Measurements from ENCODE around the gene C2. TPM values are rescaled to one million over a fixed set of nuclear protein-coding genes. Genes with fewer than 3 reads are reported as not detected.

The C2 gene
- total RNA-seq, 1 experiment from 2014 or later, result 0.66 TPM

GRCh38 chr6:31901415-31901952 is 26.0 kb upstream of the C2 start:
- Histone ChIP-seq H3K4me1 (ENCODE audit: insufficient read depth, low read length) (no peaks in the 10 kb centered on the region; the same call in 1 of the 2 replicates), H4K20me1 (ENCODE audit: control insufficient read depth, insufficient read depth, insufficient read length) (no peaks in the 10 kb centered on the region), H2AFZ (ENCODE audit: low read length) (no peak overlapping the region), H4K8ac (replicated peaks; ENCODE audit: insufficient read length, low read depth, low read length) (no peak overlapping the region), H3K4me2 (ENCODE audit: insufficient read depth, insufficient read length, low read length) (peak overlapping the region; percentile 6), H3K79me2 (ENCODE audit: insufficient read depth, low read length) (no peaks in the 10 kb centered on the region; the same call in 1 of the 2 replicates), H2BK120ac (ENCODE audit: low read depth, low read length, poor library complexity, severe bottlenecking) (no peak overlapping the region), H3K27me3 (ENCODE audit: insufficient read depth, low read length) (no peaks in the 10 kb centered on the region), H3K14ac (ENCODE audit: insufficient read depth, low read length) (peak overlapping the region; percentile 49; the same call in 1 of the 2 replicates), H2BK20ac (ENCODE audit: low read depth, low read length, poor library complexity, severe bottlenecking) (no peak overlapping the region), H3T11ph (ENCODE audit: low read length) (no peak overlapping the region), H2BK12ac (ENCODE audit: insufficient read length, low read depth, low read length) (no peak overlapping the region), H2AK5ac (ENCODE audit: insufficient read length, low read length) (no peak overlapping the region), H4K5ac (ENCODE audit: insufficient read length, low read depth, low read length) (no peak overlapping the region), H3K9ac (ENCODE audit: extremely low read depth, insufficient read length, low read length) (no peak overlapping the region), H3K4ac (ENCODE audit: low read depth, low read length) (no peak overlapping the region), H3K18ac (ENCODE audit: insufficient read length, low read depth, low read length) (peak overlapping the region; percentile 41), H3K79me1 (ENCODE audit: insufficient read depth, low read depth, low read length, poor library complexity, severe bottlenecking) (no peaks in the 10 kb centered on the region), H3K23me2 (ENCODE audit: insufficient read length, low read depth, low read length, poor library complexity, severe bottlenecking) (peaks cover 10% of the 10 kb centered on the region), H3K27ac (ENCODE audit: insufficient read length, low read depth, low read length) (no peak overlapping the region), H4K91ac (ENCODE audit: insufficient read length, low read depth, low read length) (no peak overlapping the region), H2BK15ac (ENCODE audit: low read depth, low read length) (no peak overlapping the region), H2BK5ac (ENCODE audit: insufficient read length, low read length) (no peak overlapping the region), H3K9me3 (ENCODE audit: control insufficient read depth, low read depth, low read length) (no peaks in the 10 kb centered on the region), H3K56ac (ENCODE audit: insufficient read length, low read depth, low read length) (no peak overlapping the region), H3K23ac (ENCODE audit: insufficient read length, low read depth, low read length) (no peak overlapping the region)
- Mint-ChIP-seq H3K4me3 (peak overlapping the region; percentile 66 to 83), H3K27me3 (ENCODE audit: low read depth) (no peaks in the 10 kb centered on the region; the same call in 1 of the 2 replicates), H3K27ac (peak overlapping the region in 1 of 3 experiments; percentile 65; a peak in 1 of 7 replicates), H3K4me1 (peaks cover 26 to 41% of the 10 kb centered on the region in 2 experiments), H3K36me3 (ENCODE audit: insufficient read depth in 1 of 3, low read depth in 3 of 3) (peaks cover 8 to 13% (median 12%) of the 10 kb centered on the region in 3 experiments), H3K9me3 (no peaks in the 10 kb centered on the region; a peak in 1 of 5 replicates)
- no peak for TF ChIP-seq CTCF (conservative IDR thresholded peaks at IDR 0.05)
- DNase-seq, result no peak
- no CpG with 5 or more reads among the region's 45 CpGs for WGBS (ENCODE audit: extremely low coverage, insufficient read length, low lambda C conversion rate)

All from H9 (cell line).